Body of pancreas (tissue), 4 donors: ENCODE measurements around the gene TRUB1. TPM values are rescaled to one million over a fixed set of nuclear protein-coding genes. Genes with fewer than 3 reads are reported as not detected.
"Not testable (repeated sequence)": the region's sequence is repeated elsewhere in the genome, so short reads cannot be mapped to it uniquely, and the experiment has no call there.

Source experiments
- ATAC-seq: fragments of 150-250 bp; one replicate; pipeline ENCODE4 v1.9.1; 2016
- DNase-seq, 4 donors: peaks; one replicate each; pipeline ENCODE4 v3.0.0-alpha.2; 2019
- H3K27ac ChIP-seq, 4 donors: fragments of 200-600 bp; sonication (generic); 1 replicate in 3 of 4; 2 replicates in 1 of 4; pipeline versions ENCODE4 v1.5.1 to v1.6.1; 2016 to 2019; ENCODE audit warnings: mild to moderate bottlenecking in 1 of 4, mixed read lengths in 1 of 4, moderate library complexity in 1 of 4
- H3K27me3 ChIP-seq, 2 donors: fragments of 200-600 bp; sonication (generic); one replicate each; pipeline ENCODE4 v1.6.0; 2016; ENCODE audit warnings: mild to moderate bottlenecking in 1 of 2
- H3K36me3 ChIP-seq, 2 donors: fragments of 200-600 bp; sonication (generic); replicated peaks in 1 of 2; 2 replicates each; pipeline ENCODE4 v1.5.1; 2016; ENCODE audit warnings: low read depth in 2 of 2; ENCODE audit not compliant: insufficient read depth in 1 of 2
- H3K4me1 ChIP-seq: fragments of 200-600 bp; sonication (generic); one replicate; pipeline ENCODE4 v1.6.0; 2016
- H3K4me3 ChIP-seq, 2 donors: fragments of 200-600 bp; sonication (generic); 1 replicate in 1 of 2; 2 replicates in 1 of 2; pipeline ENCODE4 v1.5.1; 2016 to 2019
- H3K9me3 ChIP-seq, 3 donors: fragments of 200-600 bp; sonication (generic); 1 replicate in 2 of 3; 2 replicates in 1 of 3; pipeline ENCODE4 v1.5.1; 2016
- POLR2A ChIP-seq, 3 donors: fragments of 450-650 bp; IDR thresholded peaks; one replicate each; pipeline ENCODE4 v1.6.1; 2016; ENCODE audit warnings: antibody characterized with exemption in 3 of 3, mild to moderate bottlenecking in 2 of 3
- WGBS, 2 donors: methylation state at CpG; one replicate each; pipeline ENCODE4 v1.1.5; 2017; 5-methylcytosine and 5-hydroxymethylcytosine counted together
- intact Hi-C: fragments of 100-400 bp; cut with DNase I; formaldehyde crosslinking; loops from one replicate; pipeline ENCODE4 v1.15.1; 2023
- total RNA-seq, 2 donors: library from RNA; depleted of rRNA; stranded (reverse); fragments of >200 nt; gene quantifications; one replicate each; pipeline ENCODE4 v1.1.0, GENCODE V29; 2016
- TF ChIP-seq, protein P1 (sequence below), 7 experiments: fragments of 450-650 bp in 4 of 7; fragments of 200-600 bp in 3 of 7; sonication (generic) in 3 of 7; IDR thresholded peaks; one replicate each; pipeline ENCODE4 v1.5.1; 2016 to 2019; ENCODE audit warnings: antibody characterized with exemption in 7 of 7

TRUB1 gene
- total RNA-seq: 10 to 100 TPM; 12.2 to 38.2 TPM

GRCh38 chr10:114937962-114938855, at the start of gene TRUB1:
TSS of gene TRUB1 (plus strand) at chr10:114938195. CDS start at chr10:114938254, 59 bp downstream.
- Histone ChIP-seq H3K4me1 (peaks cover 21% of the 10 kb centered on the region), H3K9me3 (no peaks in the 10 kb centered on the region), H3K27ac (peak within 1 kb of the TSS; percentile 73 to 91 (median 84)), H3K4me3 (peak within 1 kb of the TSS; percentile 94 to 97), H3K27me3 (no peaks in the 10 kb centered on the region), H3K36me3 (no peaks in the 10 kb centered on the region)
- TF ChIP-seq, protein P1, sequence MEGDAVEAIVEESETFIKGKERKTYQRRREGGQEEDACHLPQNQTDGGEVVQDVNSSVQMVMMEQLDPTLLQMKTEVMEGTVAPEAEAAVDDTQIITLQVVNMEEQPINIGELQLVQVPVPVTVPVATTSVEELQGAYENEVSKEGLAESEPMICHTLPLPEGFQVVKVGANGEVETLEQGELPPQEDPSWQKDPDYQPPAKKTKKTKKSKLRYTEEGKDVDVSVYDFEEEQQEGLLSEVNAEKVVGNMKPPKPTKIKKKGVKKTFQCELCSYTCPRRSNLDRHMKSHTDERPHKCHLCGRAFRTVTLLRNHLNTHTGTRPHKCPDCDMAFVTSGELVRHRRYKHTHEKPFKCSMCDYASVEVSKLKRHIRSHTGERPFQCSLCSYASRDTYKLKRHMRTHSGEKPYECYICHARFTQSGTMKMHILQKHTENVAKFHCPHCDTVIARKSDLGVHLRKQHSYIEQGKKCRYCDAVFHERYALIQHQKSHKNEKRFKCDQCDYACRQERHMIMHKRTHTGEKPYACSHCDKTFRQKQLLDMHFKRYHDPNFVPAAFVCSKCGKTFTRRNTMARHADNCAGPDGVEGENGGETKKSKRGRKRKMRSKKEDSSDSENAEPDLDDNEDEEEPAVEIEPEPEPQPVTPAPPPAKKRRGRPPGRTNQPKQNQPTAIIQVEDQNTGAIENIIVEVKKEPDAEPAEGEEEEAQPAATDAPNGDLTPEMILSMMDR (IDR thresholded peaks at IDR 0.05): peak in 1 of 7 experiments; percentile 6
- TF ChIP-seq POLR2A (IDR thresholded peaks at IDR 0.05): peak; percentile 46 to 83 (median 77)
- intact Hi-C loops: no loop called here
- ATAC-seq: peak; percentile 100
- peak; percentile 94 to 97 (median 96) for DNase-seq
- WGBS, 2 donors: 0 to 1% methylated on average over 13 to 46 of the region's 46 CpGs

DNA sequence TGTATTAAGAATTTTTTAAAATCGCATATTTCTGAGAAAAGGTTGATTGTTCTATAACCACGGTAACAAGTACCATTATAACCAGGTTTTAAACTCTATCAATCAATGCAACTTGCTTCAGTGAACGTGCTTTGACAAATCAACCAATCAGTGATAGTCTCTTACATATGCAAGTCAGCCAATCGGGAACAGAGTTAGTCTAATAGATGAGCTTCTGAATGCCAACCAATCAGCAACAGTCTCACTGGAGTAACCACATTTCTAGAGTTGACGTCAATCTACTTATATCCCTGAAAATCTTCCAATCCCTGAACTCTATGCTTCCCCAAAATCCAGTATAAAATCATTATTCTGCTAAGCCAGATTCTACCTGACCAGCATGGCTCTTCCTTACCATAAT, 44.7 kb upstream of the TRUB1 start:
- no peak overlapping the region for H3K4me3 ChIP-seq
- no peak for ATAC-seq
- 54 to 66% methylated on average over 5 of the region's 5 CpGs for WGBS, 2 donors
- H3K27ac ChIP-seq: no peak overlapping the region
- H3K36me3 ChIP-seq: no peaks in the 10 kb centered on the region
- DNase-seq: no peak
- no peaks in the 10 kb centered on the region for H3K9me3 ChIP-seq
- TF ChIP-seq POLR2A (IDR thresholded peaks at IDR 0.05): no peak
- TF ChIP-seq, protein P1 (IDR thresholded peaks at IDR 0.05): no peak
- intact Hi-C loops: no loop called here
- H3K4me1 ChIP-seq: no peaks in the 10 kb centered on the region
- H3K27me3 ChIP-seq: no peaks in the 10 kb centered on the region

- DNase-seq: no peak
- no peaks in the 10 kb centered on the region for H3K9me3 ChIP-seq
- no peak overlapping the region for H3K4me3 ChIP-seq
- intact Hi-C loops: no loop called here
- TF ChIP-seq, protein P1 (IDR thresholded peaks at IDR 0.05): no peak
- no peak for TF ChIP-seq POLR2A (IDR thresholded peaks at IDR 0.05)
- H3K27ac ChIP-seq: no peak overlapping the region
- no peaks in the 10 kb centered on the region for H3K4me1 ChIP-seq
- no peaks in the 10 kb centered on the region for H3K27me3 ChIP-seq
- ATAC-seq: no peak
- H3K36me3 ChIP-seq: no peaks in the 10 kb centered on the region
Measured at GRCh38 chr10:114894911-114895310, 43.1 kb upstream of the TRUB1 start.

DNA sequence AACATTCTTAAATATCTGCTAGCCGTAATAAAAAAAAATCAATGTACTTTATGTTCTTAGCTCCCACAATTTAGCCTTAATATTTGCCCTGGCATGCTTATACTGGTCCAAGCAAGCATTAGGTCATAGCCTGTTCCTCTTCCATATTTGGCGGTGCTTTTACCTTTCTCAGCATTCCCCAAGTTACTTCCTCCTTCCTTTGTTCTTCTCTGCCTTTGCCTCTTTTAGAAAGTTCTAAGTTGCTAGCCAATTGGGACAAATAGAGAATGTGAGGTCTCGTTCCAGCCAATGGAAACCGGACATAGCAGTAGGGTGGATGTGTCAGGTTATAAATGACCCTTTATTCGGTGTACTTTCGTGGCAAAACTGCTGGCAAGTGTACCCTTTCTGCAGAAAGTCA, 41.0 kb upstream of the TRUB1 start:
- H3K36me3 ChIP-seq, H3K9me3 ChIP-seq, H3K4me1 ChIP-seq, intact Hi-C loops, H3K4me3 ChIP-seq, H3K27ac ChIP-seq, H3K27me3 ChIP-seq, DNase-seq, ATAC-seq: not testable (repeated sequence)
- 68 to 76% methylated on average over 6 of the region's 6 CpGs for WGBS, 2 donors

DNA sequence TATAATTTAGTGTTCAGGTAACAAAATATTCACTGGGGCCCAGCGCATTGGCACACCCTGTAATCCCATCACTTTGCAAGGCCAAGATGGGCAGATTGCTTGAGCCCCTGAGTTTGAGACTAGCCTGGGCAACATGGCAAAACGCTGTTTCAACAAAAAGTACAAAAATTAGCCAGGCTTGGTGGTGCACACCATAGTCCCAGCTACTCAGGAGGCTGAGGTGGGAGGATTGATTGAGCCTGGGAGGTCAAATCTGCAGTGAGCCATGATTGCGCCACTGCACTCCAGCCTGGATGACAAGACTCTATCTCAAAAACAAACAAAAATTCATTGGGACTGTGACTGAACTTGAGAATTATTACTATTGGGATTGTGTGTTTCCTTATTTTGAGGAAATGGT, 40.4 kb upstream of the TRUB1 start:
- TF ChIP-seq, protein P1 (IDR thresholded peaks at IDR 0.05): no peak
- no peak for TF ChIP-seq POLR2A (IDR thresholded peaks at IDR 0.05)
- ATAC-seq (no peak), DNase-seq (no peak)
- Histone ChIP-seq H3K27me3 (no peaks in the 10 kb centered on the region), H3K4me1 (no peaks in the 10 kb centered on the region), H3K9me3 (no peaks in the 10 kb centered on the region), H3K4me3 (no peak overlapping the region), H3K36me3 (no peaks in the 10 kb centered on the region), H3K27ac (no peak overlapping the region)
- WGBS, 2 donors: 79 to 83% methylated on average over 3 of the region's 3 CpGs
- intact Hi-C loops: no loop called here
